Measurements from ENCODE around the gene CPLX4.

Gene CPLX4

GRCh38 chr18:59318460-59319050, at the start of gene CPLX4:
Gene CPLX4 (minus strand): TSS chr18:59318649. CDS start chr18:59318462, 187 bp downstream.
- no peak for DNase-seq

- DNase-seq: no peak
Measured at GRCh38 chr18:59360381-59360780, 41.9 kb upstream of the CPLX4 start.

GRCh38 chr18:59359576-59359952, 41.1 kb upstream of the CPLX4 start:
- DNase-seq: no peak

GRCh38 chr18:59358712-59359575, 40.5 kb upstream of the CPLX4 start, which contains the start of gene LMAN1:
Gene LMAN1 (minus strand): TSS chr18:59359265. CDS start chr18:59359244, 21 bp downstream.
- DNase-seq: peak; percentile 96

GRCh38 chr18:59358414-59358711, 39.9 kb upstream of the CPLX4 start:
- no peak for DNase-seq

GRCh38 chr18:59357928-59358327, 39.5 kb upstream of the CPLX4 start:
- DNase-seq: no peak

- no peak for DNase-seq
Measured at GRCh38 chr18:59354731-59355130, 36.3 kb upstream of the CPLX4 start.

- no peak for DNase-seq
Measured at GRCh38 chr18:59353079-59353680, 34.7 kb upstream of the CPLX4 start.

GRCh38 chr18:59352250-59352855, 33.9 kb upstream of the CPLX4 start:
- no peak for DNase-seq

- no peak for DNase-seq
Measured at GRCh38 chr18:59345556-59345955, 27.1 kb upstream of the CPLX4 start.

GRCh38 chr18:59344996-59345395, 26.5 kb upstream of the CPLX4 start:
- no peak for DNase-seq

- DNase-seq: no peak
Measured at GRCh38 chr18:59343926-59344325, 25.5 kb upstream of the CPLX4 start.

GRCh38 chr18:59340817-59341216, 22.4 kb upstream of the CPLX4 start:
- DNase-seq: no peak

GRCh38 chr18:59340312-59340711, 21.9 kb upstream of the CPLX4 start:
- no peak for DNase-seq

- DNase-seq: no peak
Measured at GRCh38 chr18:59332986-59333385, 14.5 kb upstream of the CPLX4 start.

GRCh38 chr18:59328683-59329082, 10.2 kb upstream of the CPLX4 start:
- DNase-seq: no peak

- DNase-seq: no peak
Measured at GRCh38 chr18:59325965-59326364, 7.5 kb upstream of the CPLX4 start.

- no peak for DNase-seq
Measured at GRCh38 chr18:59324623-59324971, 6.1 kb upstream of the CPLX4 start.

GRCh38 chr18:59323931-59324622, 5.6 kb upstream of the CPLX4 start:
- DNase-seq: no peak

GRCh38 chr18:59311631-59312030, 6.8 kb downstream of the CPLX4 start:
- no peak for DNase-seq

- no peak for DNase-seq
Measured at GRCh38 chr18:59308938-59309260, 9.6 kb downstream of the CPLX4 start.

- peak; percentile 91 for DNase-seq
Measured at GRCh38 chr18:59308248-59308937, 10.1 kb downstream of the CPLX4 start.

GRCh38 chr18:59306640-59307039, 11.8 kb downstream of the CPLX4 start:
- no peak for DNase-seq

Data from activated CD8-positive, alpha-beta memory T cell treated with anti-CD3 and anti-CD28 coated beads for 24 hours (primary cell).